GM13976 (cell line): ENCODE measurements around the gene TLR4.

Experiments
- DNase-seq: peaks from one replicate; pipeline ENCODE4 v3.0.0; 2012; ENCODE audit warnings: low spot score
- CTCF ChIP-seq: IDR thresholded peaks from 2 replicates; pipeline ENCODE4 v1.5.1; 2012; ENCODE audit warnings: borderline replicate concordance, mild to moderate bottlenecking; ENCODE audit not compliant: insufficient read depth; ENCODE audit errors: extremely low read depth, missing control alignments, control extremely low read depth
- in situ Hi-C: fragments of 300-500 bp; cut with MboI; formaldehyde crosslinking; loops from one replicate; pipeline ENCODE4 v1.12.0; 2022; ENCODE audit warnings: low sequenced_read_pairs, mixed read lengths, inconsistent platforms; ENCODE audit not compliant: unreplicated experiment

Gene TLR4

GRCh38 chr9:117763314-117763713 is 59.1 kb downstream of the TLR4 start:
- no peak for DNase-seq
- no peak for TF ChIP-seq CTCF
- in situ Hi-C loops: no loop called here

- TF ChIP-seq CTCF: no peak
- in situ Hi-C loops: no loop called here
- DNase-seq: no peak
These were observed 64.7 kb downstream of the TLR4 start for GRCh38 chr9:117768750-117769395.

DNA sequence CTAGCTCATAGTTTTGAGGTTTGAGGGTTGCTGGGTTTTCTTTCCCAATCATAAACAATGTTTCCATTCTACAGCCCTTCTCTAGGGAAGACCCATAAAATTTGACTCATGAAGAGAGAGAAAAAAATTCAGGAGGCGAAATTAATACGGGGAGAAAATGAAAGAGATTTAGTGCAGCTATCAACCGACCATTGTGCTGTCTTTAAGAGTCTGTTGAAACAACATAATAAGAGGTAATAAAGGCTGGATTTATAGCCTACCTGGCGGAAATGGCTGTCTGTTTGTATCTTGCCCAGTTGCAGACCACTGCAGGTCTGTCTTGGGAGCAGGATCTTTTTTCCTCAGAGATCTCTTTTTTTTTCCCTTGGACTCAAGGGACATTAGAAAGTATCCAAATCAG is 66.9 kb downstream of the TLR4 start:
- DNase-seq: no peak
- in situ Hi-C loops: no loop called here
- no peak for TF ChIP-seq CTCF

GRCh38 chr9:117772960-117773359 is 68.8 kb downstream of the TLR4 start:
- in situ Hi-C loops: no loop called here
- no peak for DNase-seq

More at GRCh38 chr9:117772960-117773359, 68.8 kb downstream of the TLR4 start:
- no peak for TF ChIP-seq CTCF
